IMR-90 (cell line): ENCODE results near the gene ANO8.

Source experiments
- BHLHE40 ChIP-seq: fragments of 150-350 bp; IDR thresholded peaks from 2 replicates; pipeline ENCODE4 v1.6.1; 2016; ENCODE audit warnings: mild to moderate bottlenecking, low read depth, low read length
- CEBPB ChIP-seq: IDR thresholded peaks from 2 replicates; pipeline ENCODE4 v1.6.1; 2012; ENCODE audit warnings: low read depth, low read length, improper control_type of control experiment
- FOS ChIP-seq: fragments of 150-350 bp; IDR thresholded peaks from 2 replicates; pipeline ENCODE4 v1.6.1; 2016; ENCODE audit warnings: low read depth, low read length
- MXI1 ChIP-seq: IDR thresholded peaks from 2 replicates; pipeline ENCODE4 v1.6.1; 2012; ENCODE audit warnings: low read depth, mild to moderate bottlenecking, low read length, moderate library complexity, borderline replicate concordance
- NFE2L2 ChIP-seq: fragments of 150-350 bp; IDR thresholded peaks from 2 replicates; pipeline ENCODE4 v1.6.1; 2016; ENCODE audit warnings: low read depth, mild to moderate bottlenecking, low read length
- POLR2A ChIP-seq: IDR thresholded peaks from 2 replicates; pipeline ENCODE4 v1.6.1; 2012; ENCODE audit warnings: mild to moderate bottlenecking, low read depth, low read length
- RAD21 ChIP-seq: IDR thresholded peaks from 2 replicates; pipeline ENCODE4 v1.6.1; 2012; ENCODE audit warnings: low read length, improper control_type of control experiment
- RCOR1 ChIP-seq: IDR thresholded peaks from 2 replicates; pipeline ENCODE4 v1.6.1; 2012; ENCODE audit warnings: mild to moderate bottlenecking, low read length, improper control_type of control experiment; ENCODE audit not compliant: insufficient replicate concordance
- TF ChIP-seq, protein P1 (sequence below): conservative IDR thresholded peaks from 2 replicates; pipeline ENCODE4 v1.5.1; 2012; ENCODE audit warnings: mild to moderate bottlenecking, low read depth, low read length, improper control_type of control experiment
- TF ChIP-seq, protein P2 (sequence below): fragments of 150-350 bp; IDR thresholded peaks from 2 replicates; pipeline ENCODE4 v1.6.1; 2016; ENCODE audit warnings: low read depth, mild to moderate bottlenecking, low read length, moderate library complexity, borderline replicate concordance

- TF ChIP-seq POLR2A, result no peak
- TF ChIP-seq, protein P1, sequence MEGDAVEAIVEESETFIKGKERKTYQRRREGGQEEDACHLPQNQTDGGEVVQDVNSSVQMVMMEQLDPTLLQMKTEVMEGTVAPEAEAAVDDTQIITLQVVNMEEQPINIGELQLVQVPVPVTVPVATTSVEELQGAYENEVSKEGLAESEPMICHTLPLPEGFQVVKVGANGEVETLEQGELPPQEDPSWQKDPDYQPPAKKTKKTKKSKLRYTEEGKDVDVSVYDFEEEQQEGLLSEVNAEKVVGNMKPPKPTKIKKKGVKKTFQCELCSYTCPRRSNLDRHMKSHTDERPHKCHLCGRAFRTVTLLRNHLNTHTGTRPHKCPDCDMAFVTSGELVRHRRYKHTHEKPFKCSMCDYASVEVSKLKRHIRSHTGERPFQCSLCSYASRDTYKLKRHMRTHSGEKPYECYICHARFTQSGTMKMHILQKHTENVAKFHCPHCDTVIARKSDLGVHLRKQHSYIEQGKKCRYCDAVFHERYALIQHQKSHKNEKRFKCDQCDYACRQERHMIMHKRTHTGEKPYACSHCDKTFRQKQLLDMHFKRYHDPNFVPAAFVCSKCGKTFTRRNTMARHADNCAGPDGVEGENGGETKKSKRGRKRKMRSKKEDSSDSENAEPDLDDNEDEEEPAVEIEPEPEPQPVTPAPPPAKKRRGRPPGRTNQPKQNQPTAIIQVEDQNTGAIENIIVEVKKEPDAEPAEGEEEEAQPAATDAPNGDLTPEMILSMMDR, result no peak
- TF ChIP-seq RCOR1, result no peak
- TF ChIP-seq CEBPB, result no peak
- TF ChIP-seq FOS, result no peak
- TF ChIP-seq, protein P2, sequence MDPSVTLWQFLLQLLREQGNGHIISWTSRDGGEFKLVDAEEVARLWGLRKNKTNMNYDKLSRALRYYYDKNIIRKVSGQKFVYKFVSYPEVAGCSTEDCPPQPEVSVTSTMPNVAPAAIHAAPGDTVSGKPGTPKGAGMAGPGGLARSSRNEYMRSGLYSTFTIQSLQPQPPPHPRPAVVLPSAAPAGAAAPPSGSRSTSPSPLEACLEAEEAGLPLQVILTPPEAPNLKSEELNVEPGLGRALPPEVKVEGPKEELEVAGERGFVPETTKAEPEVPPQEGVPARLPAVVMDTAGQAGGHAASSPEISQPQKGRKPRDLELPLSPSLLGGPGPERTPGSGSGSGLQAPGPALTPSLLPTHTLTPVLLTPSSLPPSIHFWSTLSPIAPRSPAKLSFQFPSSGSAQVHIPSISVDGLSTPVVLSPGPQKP, result no peak
- no peak for TF ChIP-seq RAD21
- TF ChIP-seq NFE2L2, result no peak
- no peak for TF ChIP-seq MXI1
- no peak for TF ChIP-seq BHLHE40
Measured at GRCh38 chr19:17332360-17332676, 2.3 kb downstream of the ANO8 start.
